Thyroid gland (tissue), 4 donors: ENCODE data around the gene MSH6.

Experiments
- POLR2A ChIP-seq, 2 donors: fragments of 450-650 bp; IDR thresholded peaks; one replicate each; pipeline ENCODE4 v1.6.1; 2017; ENCODE audit warnings: antibody characterized with exemption in 2 of 2, mild to moderate bottlenecking in 2 of 2, moderate library complexity in 1 of 2
- TF ChIP-seq, protein P1 (sequence below), 6 experiments: fragments of 200-600 bp in 3 of 6; fragments of 450-650 bp in 3 of 6; sonication (generic) in 3 of 6; IDR thresholded peaks; one replicate each; pipeline ENCODE4 v1.5.1; 2016 to 2019; ENCODE audit warnings: antibody characterized with exemption in 6 of 6, mild to moderate bottlenecking in 2 of 6, inconsistent platforms in 1 of 6, moderate library complexity in 1 of 6

DNA sequence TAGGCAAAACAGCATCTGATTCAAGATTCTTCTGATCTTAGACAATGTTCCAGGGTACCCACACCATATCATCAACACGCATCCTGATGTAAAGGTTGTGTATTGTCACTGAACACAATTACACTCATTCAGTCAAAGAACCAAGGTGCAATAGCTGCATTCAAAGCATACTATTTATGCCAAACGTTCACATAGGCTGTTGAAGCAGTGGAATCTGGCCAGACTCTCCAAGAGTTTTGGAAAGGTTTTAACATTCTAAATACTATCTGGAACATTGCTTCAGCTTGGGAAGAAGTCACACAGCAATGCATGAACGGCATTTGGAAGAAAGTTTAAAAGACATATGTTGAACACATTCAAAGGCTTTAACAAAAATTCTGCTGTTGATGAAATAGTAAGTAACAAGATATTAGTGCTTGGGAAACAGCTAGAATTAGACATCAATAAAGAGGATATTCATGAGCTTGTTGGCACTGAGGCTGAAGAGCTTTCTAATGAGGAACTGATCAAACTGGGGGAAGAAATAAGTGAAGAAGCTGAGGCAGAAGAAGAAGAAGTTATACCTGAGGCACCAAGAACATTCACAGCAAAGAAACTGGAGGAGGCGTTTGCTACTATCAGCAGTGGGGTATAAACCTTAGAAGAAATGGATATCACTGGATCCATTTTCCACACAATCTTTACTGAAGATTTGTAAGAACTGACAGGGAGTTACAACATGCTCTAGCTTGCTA, 47.6 kb upstream of the MSH6 start:
- TF ChIP-seq POLR2A (IDR thresholded peaks at IDR 0.05), result no peak
- TF ChIP-seq, protein P1, sequence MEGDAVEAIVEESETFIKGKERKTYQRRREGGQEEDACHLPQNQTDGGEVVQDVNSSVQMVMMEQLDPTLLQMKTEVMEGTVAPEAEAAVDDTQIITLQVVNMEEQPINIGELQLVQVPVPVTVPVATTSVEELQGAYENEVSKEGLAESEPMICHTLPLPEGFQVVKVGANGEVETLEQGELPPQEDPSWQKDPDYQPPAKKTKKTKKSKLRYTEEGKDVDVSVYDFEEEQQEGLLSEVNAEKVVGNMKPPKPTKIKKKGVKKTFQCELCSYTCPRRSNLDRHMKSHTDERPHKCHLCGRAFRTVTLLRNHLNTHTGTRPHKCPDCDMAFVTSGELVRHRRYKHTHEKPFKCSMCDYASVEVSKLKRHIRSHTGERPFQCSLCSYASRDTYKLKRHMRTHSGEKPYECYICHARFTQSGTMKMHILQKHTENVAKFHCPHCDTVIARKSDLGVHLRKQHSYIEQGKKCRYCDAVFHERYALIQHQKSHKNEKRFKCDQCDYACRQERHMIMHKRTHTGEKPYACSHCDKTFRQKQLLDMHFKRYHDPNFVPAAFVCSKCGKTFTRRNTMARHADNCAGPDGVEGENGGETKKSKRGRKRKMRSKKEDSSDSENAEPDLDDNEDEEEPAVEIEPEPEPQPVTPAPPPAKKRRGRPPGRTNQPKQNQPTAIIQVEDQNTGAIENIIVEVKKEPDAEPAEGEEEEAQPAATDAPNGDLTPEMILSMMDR (IDR thresholded peaks at IDR 0.05), result no peak
